ENCODE results near the gene INPP5B.
"Not testable (repeated sequence)": the region's sequence is repeated elsewhere in the genome, so short reads cannot be mapped to it uniquely, and the experiment has no call there.

DNA sequence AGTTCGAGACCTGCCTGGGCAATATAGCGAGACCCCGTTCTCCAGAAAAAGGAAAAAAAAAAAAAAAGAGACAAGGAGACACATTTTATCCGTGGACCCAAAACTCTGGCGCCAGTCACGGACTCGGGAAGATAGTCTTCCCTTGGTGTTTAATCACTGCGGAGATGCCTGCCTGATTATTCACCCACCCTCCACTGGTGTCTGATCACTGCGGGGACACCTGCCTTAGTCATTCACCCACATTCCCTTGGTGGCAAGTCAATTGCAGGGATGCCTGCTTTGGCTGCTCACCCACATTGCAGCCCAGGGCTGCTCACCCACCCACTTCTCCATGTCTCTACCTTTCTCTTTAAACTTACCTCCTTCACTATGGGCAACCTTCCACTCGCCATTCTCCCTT is 38.3 kb downstream of the INPP5B start:
- TF ChIP-seq, protein P1, sequence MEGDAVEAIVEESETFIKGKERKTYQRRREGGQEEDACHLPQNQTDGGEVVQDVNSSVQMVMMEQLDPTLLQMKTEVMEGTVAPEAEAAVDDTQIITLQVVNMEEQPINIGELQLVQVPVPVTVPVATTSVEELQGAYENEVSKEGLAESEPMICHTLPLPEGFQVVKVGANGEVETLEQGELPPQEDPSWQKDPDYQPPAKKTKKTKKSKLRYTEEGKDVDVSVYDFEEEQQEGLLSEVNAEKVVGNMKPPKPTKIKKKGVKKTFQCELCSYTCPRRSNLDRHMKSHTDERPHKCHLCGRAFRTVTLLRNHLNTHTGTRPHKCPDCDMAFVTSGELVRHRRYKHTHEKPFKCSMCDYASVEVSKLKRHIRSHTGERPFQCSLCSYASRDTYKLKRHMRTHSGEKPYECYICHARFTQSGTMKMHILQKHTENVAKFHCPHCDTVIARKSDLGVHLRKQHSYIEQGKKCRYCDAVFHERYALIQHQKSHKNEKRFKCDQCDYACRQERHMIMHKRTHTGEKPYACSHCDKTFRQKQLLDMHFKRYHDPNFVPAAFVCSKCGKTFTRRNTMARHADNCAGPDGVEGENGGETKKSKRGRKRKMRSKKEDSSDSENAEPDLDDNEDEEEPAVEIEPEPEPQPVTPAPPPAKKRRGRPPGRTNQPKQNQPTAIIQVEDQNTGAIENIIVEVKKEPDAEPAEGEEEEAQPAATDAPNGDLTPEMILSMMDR (IDR thresholded peaks at IDR 0.05; ENCODE audit: low read length), result not testable (repeated sequence)
- TF ChIP-seq EZH2 (optimal IDR thresholded peaks at IDR 0.05; ENCODE audit: low read depth, low read length), result not testable (repeated sequence)

All from MM.1S (cell line).